Suppressor macrophage (primary cell): ENCODE measurements around the gene PCK2.
A peak's percentile ranks its signal among the peaks of the same experiment; 100 is the strongest.

ENCODE experiments used
- DNase-seq, 4 experiments: peaks; one replicate each; pipeline ENCODE4 v3.0.0-alpha.2; 2020 to 2022

The PCK2 gene

DNA sequence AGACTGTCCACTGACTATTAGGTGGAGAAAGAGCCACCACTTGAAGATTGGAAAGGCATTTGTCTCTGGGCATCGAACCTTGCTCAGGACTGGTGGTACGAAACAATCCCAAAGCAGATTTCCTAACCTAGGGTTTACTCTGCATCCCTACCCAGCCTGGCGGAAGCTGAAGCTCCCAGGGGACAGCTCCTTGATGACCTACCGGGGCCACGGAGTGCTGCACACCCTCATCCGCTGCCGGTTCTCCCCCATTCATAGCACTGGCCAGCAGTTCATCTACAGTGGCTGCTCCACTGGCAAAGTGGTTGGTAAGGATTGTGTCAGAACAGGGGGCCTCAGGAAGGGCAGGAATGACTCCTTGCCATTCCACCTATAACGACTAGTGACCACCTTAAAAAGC, 27.1 kb downstream of the PCK2 start:
- DNase-seq: no peak

DNA sequence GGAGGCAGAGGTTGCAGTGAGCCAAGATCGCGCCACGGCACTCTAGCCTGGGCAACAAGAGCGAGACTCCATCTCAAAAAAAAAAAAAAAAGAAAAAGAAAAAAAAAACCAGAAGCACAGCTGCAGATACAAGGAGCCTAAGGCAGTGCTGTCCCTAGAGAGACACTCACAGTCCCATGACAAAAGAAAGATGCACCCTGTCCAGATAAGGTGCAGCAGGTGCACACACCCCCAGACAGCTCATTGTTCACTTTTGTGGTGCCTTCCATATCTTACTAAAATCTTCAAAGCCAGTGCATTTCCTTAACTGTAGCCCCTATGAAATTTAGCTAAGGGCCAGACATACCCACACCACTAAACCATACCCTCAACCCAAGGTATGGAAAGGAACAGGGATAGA, 28.3 kb downstream of the PCK2 start:
- DNase-seq: no peak

DNA sequence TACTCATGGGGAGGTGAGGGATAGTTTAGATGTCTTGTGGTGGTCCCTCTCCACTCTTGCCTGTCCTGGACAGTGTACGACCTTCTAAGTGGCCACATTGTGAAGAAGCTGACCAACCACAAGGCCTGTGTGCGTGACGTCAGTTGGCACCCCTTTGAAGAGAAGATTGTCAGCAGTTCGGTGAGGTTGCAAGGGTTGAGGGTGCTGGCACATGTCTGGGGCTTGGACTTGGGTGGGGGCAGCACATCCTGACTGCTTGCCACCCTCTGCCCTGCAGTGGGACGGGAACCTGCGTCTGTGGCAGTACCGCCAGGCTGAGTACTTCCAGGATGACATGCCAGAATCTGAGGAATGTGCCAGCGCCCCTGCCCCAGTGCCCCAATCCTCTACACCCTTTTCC, 28.8 kb downstream of the PCK2 start:
- no peak for DNase-seq

DNA sequence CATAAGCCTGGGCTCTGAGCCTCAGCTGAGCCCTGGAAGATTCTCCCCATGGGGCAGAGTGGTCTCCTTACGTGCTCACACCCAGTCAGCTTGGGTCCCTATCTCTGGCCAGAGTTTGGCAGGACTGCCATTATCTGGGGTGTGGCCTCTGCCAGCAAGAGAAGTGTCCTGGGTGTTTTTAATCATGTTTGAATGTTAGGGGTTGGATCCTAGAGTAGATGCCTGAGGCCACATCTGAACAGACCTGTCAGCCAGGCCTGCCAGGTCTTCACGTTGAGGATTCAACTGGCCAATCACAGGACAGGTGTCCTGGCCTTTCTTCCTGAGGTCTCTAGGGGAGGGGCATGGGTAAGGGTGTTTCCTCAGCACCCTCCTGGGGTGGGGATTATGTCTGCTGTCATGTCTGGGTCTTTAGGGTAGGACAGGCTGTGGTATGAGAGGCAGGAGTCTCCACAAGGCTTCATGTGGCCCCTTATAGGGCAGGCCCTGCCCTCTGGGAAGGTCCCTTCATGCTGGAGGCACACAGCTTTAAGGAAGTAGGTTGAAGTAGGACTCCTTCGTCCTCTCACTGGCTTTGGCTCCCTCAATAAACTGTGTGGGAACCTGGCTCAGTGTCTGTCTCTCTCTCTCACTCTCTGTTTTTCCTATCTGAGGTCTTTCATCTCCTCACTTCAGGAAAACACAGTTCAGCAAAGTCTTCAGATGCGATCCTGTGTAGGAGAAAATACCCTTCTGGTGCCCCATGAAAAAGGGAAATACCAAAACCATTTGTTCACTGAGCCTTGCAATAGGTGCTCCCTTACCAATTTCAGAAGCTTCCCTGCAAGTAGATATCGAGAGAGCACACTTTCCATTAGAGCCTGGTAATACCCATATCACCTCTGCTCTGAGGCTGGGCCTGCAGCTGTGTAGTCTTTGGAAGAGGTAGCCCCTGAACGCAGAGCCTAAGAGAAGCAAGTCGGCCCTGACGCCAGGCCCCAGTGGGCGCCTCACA, 29.6 kb downstream of the PCK2 start:
- DNase-seq: no peak

- no peak for DNase-seq
Observed at GRCh38 chr14:24126939-24127338, 32.8 kb downstream of the PCK2 start.

DNA sequence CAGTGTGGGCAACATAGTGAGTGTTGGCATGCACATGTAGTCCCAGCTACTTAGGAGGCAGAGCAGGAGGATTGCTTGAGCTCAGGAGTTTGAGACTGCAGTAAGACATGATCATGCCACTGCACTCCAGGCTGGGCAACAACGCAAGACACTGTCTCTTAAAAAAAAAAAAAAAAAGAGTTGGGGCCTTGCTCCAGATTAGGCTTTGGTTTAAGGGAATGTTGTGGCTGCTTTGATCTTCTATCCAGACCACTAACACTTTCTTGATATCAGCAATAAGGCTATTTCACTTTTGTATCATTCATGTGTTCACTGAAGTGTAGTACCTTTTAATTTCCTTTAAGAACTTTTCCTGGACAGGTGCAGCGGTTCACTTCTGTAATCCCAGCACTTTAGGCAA, 33.6 kb downstream of the PCK2 start:
- no peak for DNase-seq

DNA sequence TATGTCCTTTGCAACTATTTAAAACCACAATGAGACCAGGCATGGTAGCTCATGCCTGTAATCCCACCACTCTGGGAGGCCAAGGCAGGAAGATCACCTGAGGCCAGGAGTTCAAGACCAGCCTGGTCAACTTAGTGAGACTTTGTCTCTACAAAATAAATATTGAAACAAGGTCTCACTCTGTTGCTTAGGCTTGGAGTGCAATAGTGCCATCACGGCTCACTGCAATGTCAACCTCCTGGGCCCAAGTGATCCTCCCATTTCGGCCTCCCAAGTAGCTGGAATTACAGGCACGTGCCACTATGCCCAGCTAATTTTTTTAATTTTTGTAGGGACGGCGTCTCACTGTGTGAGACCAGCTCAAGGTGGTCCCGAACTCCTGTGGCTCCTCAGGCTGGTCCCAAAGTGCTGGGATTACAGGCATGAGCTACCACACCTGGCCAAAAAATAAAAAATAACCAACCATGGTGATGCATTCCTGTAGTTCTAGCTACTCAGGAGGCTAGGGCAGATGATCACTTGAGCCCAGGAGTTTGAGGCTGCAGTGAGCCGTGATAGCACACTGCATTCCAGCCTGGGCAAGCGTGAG, 35.4 kb downstream of the PCK2 start:
- DNase-seq: no peak

DNA sequence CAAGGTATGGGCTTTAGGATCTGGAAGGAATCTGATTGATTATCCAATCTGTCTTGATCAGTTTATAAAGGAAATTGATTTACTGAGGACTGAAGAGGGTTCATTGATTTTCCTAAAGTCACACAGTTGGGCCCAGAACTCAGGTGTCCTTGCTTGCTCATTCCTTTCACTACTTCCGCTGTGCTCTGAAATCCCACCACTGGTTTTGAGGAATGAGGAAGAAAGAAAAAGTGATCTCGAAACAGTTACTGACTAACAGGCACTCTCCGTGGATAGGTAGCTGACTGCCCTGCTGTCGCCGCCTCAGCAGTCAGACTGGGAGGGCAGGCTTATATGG, 36.2 kb downstream of the PCK2 start, which contains the start of gene FITM1:
Gene FITM1 (plus strand): TSS at position 280 of the 337 bp plus-strand sequence. CDS start 905 bp downstream, outside the sequence.
- peak in 1 of 4 experiments; percentile 19 for DNase-seq

GRCh38 chr14:24130717-24131548, 36.8 kb downstream of the PCK2 start:
- no peak for DNase-seq

DNA sequence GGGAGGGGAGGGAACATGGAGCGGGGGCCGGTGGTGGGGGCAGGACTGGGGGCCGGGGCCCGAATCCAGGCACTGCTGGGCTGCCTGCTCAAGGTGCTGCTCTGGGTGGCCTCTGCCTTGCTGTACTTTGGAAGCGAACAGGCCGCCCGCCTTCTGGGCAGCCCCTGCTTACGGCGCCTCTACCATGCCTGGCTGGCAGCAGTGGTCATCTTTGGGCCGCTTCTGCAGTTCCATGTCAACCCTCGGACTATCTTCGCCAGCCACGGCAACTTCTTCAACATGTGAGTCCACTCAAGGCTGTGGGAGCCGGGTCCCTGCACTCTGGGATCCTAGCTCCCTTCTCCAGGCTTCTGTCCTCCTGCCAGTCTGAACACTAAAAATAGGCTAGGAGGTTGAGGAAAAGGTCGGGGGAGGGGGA, 37.4 kb downstream of the PCK2 start:
- no peak for DNase-seq

- no peak for DNase-seq
Observed at GRCh38 chr14:24132061-24132685, 38.1 kb downstream of the PCK2 start.

DNA sequence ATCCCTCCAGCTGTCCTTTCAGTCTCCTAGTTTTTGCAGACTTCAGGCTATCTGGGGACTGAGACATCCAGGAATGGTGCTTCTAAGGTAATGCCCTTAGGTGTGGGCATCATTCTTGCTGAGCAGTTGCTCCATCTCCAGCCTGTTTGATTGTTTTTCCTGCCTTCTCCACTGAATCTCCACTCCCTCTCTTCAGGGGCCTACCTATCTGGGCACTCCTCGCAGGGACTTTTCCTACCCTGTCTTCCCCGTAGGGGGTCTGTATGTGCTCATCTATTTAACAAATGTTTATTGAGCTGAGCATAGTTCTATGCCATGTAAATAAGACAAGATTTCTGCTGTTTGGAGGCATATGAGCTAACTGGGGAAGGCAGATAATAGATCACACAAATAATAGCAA, 38.9 kb downstream of the PCK2 start:
- DNase-seq: no peak

- DNase-seq: no peak
Observed at GRCh38 chr14:24133735-24134134, 39.6 kb downstream of the PCK2 start.

DNA sequence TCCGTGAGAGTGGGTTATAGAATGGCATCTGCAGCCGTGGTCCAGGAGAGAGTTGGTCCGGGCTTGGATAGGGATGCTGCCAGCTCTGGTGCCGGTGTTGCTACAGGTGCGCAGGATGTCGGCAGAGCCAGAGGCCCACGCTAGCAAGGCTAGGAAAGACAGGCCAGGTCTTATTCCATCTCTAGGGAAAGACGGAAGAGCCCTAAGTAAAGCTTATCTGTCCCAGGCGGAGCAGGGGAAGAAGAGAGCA, 41.4 kb downstream of the PCK2 start:
- DNase-seq: no peak

GRCh38 chr14:24135834-24136683, 41.9 kb downstream of the PCK2 start, which contains the start of gene PSME1:
Gene PSME1, plus strand, starts transcription at chr14:24136194. Its CDS starts 69 bp downstream, at chr14:24136263.
- peak; percentile 93 to 97 (median 95) for DNase-seq

DNA sequence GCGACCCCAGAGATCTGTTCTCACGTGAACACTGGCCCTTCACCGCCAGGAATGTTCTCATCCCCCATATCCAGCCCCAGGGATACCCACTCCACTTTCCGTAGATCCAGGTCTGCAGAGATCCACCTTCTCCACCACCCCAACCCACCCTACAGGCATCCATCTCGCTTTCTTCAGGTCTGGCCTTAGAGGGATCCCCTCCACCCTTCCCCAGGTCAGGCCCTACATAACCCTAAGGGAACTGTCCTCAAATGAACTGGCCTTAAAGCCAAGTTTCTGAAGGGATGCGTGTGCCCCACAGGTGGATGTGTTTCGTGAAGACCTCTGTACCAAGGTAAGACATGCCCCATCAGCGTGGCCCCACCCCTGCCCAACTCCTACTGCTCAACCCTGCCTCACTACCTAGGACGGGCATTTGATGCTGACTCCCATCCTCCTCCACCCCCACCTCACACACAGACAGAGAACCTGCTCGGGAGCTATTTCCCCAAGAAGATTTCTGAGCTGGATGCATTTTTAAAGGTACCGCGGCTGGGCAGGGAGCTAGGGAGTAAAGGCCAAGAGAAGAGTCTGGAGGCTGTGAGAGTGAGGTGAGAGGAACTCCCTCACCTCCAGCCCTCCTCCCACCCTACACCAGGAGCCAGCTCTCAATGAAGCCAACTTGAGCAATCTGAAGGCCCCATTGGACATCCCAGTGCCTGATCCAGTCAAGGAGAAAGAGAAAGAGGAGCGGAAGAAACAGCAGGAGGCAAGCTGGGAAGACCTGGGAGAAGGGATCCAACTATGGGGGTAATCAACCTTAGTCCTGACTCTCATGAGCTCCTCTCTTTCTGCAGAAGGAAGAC, 42.8 kb downstream of the PCK2 start:
- DNase-seq: no peak

- no peak for DNase-seq
Observed at GRCh38 chr14:24137529-24138395, 43.7 kb downstream of the PCK2 start.

GRCh38 chr14:24138396-24139271, 44.5 kb downstream of the PCK2 start:
- peak in 2 of 4 experiments; percentile 22 to 32 for DNase-seq
